Liver (tissue), 9 donors: ENCODE measurements around the gene AUH. TPM values are rescaled to one million over a fixed set of nuclear protein-coding genes. Genes with fewer than 3 reads are reported as not detected.
A peak's percentile ranks its signal among the peaks of the same experiment; 100 is the strongest.

Source experiments
- DNase-seq: peaks from one replicate; pipeline ENCODE4 v3.0.0-alpha.2; 2017; ENCODE audit warnings: low spot score
- H3K27ac ChIP-seq, 2 donors: one replicate each; pipeline ENCODE4 v1.7.0; 2013; ENCODE audit warnings: inconsistent platforms in 2 of 2, low read length in 2 of 2, control low read depth in 1 of 2, low read depth in 1 of 2, mild to moderate bottlenecking in 1 of 2
- H3K27me3 ChIP-seq, 4 donors: one replicate each; pipeline versions ENCODE4 v1.6.1 to v1.7.0; 2013; ENCODE audit warnings: low read length in 3 of 4, inconsistent platforms in 1 of 4, mild to moderate bottlenecking in 1 of 4, moderate library complexity in 1 of 4; ENCODE audit not compliant: control insufficient read depth in 4 of 4, insufficient read depth in 4 of 4
- H3K36me3 ChIP-seq, 4 donors: one replicate each; pipeline versions ENCODE4 v1.6.1 to v1.7.0; 2013; ENCODE audit warnings: low read length in 3 of 4, mild to moderate bottlenecking in 3 of 4, low read depth in 1 of 4, moderate library complexity in 1 of 4; ENCODE audit not compliant: control insufficient read depth in 4 of 4, insufficient read depth in 3 of 4
- H3K4me1 ChIP-seq, 4 donors: one replicate each; pipeline versions ENCODE4 v1.6.1 to v1.7.0; 2013; ENCODE audit warnings: low read length in 3 of 4, mild to moderate bottlenecking in 3 of 4, moderate library complexity in 1 of 4; ENCODE audit not compliant: control insufficient read depth in 4 of 4, insufficient read depth in 4 of 4
- H3K4me3 ChIP-seq, 3 donors: one replicate each; pipeline versions ENCODE4 v1.6.1 to v1.7.0; 2013; ENCODE audit warnings: low read length in 3 of 3, control low read depth in 1 of 3, low read depth in 1 of 3, mild to moderate bottlenecking in 1 of 3
- H3K9ac ChIP-seq, 2 donors: one replicate each; pipeline ENCODE4 v1.7.0; 2013; ENCODE audit warnings: low read length in 2 of 2, mild to moderate bottlenecking in 2 of 2, moderate library complexity in 2 of 2, control low read depth in 1 of 2, low read depth in 1 of 2
- H3K9me3 ChIP-seq, 4 donors: one replicate each; pipeline versions ENCODE4 v1.6.1 to v1.7.0; 2013; ENCODE audit warnings: low read length in 3 of 4; ENCODE audit not compliant: control insufficient read depth in 4 of 4
- ATF3 ChIP-seq: IDR thresholded peaks from 2 replicates; pipeline ENCODE4 v1.6.1; 2016; ENCODE audit warnings: antibody characterized with exemption
- CTCF ChIP-seq: fragments of 150-350 bp; IDR thresholded peaks from 2 replicates; pipeline ENCODE4 v1.5.1; 2017; ENCODE audit warnings: improper control_type of control experiment, low read depth, low read length; ENCODE audit not compliant: missing input control
- EGR1 ChIP-seq, 2 donors: IDR thresholded peaks; 2 replicates each; pipeline ENCODE4 v1.6.1; 2016 to 2018; ENCODE audit warnings: antibody characterized with exemption in 2 of 2, low read depth in 2 of 2
- FOXA1 ChIP-seq: IDR thresholded peaks from 2 replicates; pipeline ENCODE4 v1.6.1; 2016; ENCODE audit warnings: antibody characterized with exemption
- FOXA2 ChIP-seq: IDR thresholded peaks from 2 replicates; pipeline ENCODE4 v1.6.1; 2016; ENCODE audit warnings: antibody characterized with exemption
- GABPA ChIP-seq, 2 donors: IDR thresholded peaks in 1 of 2; conservative IDR thresholded peaks in 1 of 2; 2 replicates each; pipeline ENCODE4 v1.6.1; 2016; ENCODE audit warnings: antibody characterized with exemption in 2 of 2, mild to moderate bottlenecking in 1 of 2, moderate library complexity in 1 of 2
- HNF4A ChIP-seq, 2 donors: conservative IDR thresholded peaks; 2 replicates each; pipeline ENCODE4 v1.6.1; 2016; ENCODE audit warnings: antibody characterized with exemption in 2 of 2, mild to moderate bottlenecking in 2 of 2
- HNF4G ChIP-seq: IDR thresholded peaks from 2 replicates; pipeline ENCODE4 v1.6.1; 2016; ENCODE audit warnings: antibody characterized with exemption
- JUND ChIP-seq, 2 donors: IDR thresholded peaks; 2 replicates each; pipeline ENCODE4 v1.6.1; 2016; ENCODE audit warnings: antibody characterized with exemption in 2 of 2
- MAX ChIP-seq: IDR thresholded peaks from 2 replicates; pipeline ENCODE4 v1.6.1; 2016; ENCODE audit warnings: antibody characterized with exemption
- NR2F2 ChIP-seq: IDR thresholded peaks from 2 replicates; pipeline ENCODE4 v1.6.1; 2016; ENCODE audit warnings: antibody characterized with exemption
- RAD21 ChIP-seq, 2 donors: IDR thresholded peaks; 2 replicates each; pipeline ENCODE4 v1.6.1; 2016; ENCODE audit warnings: antibody characterized with exemption in 2 of 2, mild to moderate bottlenecking in 2 of 2
- REST ChIP-seq: IDR thresholded peaks from 2 replicates; pipeline ENCODE4 v1.6.1; 2016; ENCODE audit warnings: antibody characterized with exemption, mild to moderate bottlenecking
- RXRA ChIP-seq, 2 donors: IDR thresholded peaks; 2 replicates each; pipeline ENCODE4 v1.6.1; 2017 to 2018; ENCODE audit warnings: antibody characterized with exemption in 2 of 2, mild to moderate bottlenecking in 1 of 2
- SP1 ChIP-seq: IDR thresholded peaks from 2 replicates; pipeline ENCODE4 v1.6.1; 2018; ENCODE audit warnings: antibody characterized with exemption, mild to moderate bottlenecking
- TAF1 ChIP-seq: conservative IDR thresholded peaks from 2 replicates; pipeline ENCODE4 v1.6.1; 2016; ENCODE audit warnings: antibody characterized with exemption, mild to moderate bottlenecking
- YY1 ChIP-seq: IDR thresholded peaks from 2 replicates; pipeline ENCODE4 v1.6.1; 2016; ENCODE audit warnings: antibody characterized with exemption, mild to moderate bottlenecking
- ZBTB33 ChIP-seq: IDR thresholded peaks from 2 replicates; pipeline ENCODE4 v1.6.1; 2016; ENCODE audit warnings: antibody characterized with exemption
- WGBS: extraction: QIAGEN DNeasy Blood & Tissue Kit; methylation state at CpG from one replicate; pipeline ENCODE4 v1.1.7; 2013; 5-methylcytosine and 5-hydroxymethylcytosine counted together
- polyA plus RNA-seq, 2 donors: library from polyadenylated mRNA; stranded (reverse) in 1 of 2; unstranded in 1 of 2; fragments of 200-250 nt in 1 of 2; fragments of >200 nt in 1 of 2; fragmentation: Nextera tagmentation in 1 of 2; extraction: Ambion mirVana in 1 of 2; gene quantifications; one replicate each; pipeline versions ENCODE4 v1.2.1 to v1.2.3, GENCODE V29; 2013 to 2015
- total RNA-seq, 2 donors: library from RNA; depleted of rRNA; stranded (reverse); fragments of >200 nt; gene quantifications; one replicate each; pipeline ENCODE4 v1.2.3, GENCODE V29; 2014
- donor health status: healthy.
- donor health status: healthy.
- donor health status: healthy.
- donor health status: healthy.
- donor health status: healthy.

The AUH gene
- total and polyA plus RNA-seq, 4 donors, result 12.1 to 30.0 (median 24.9) TPM

GRCh38 chr9:91285729-91286353 lies 75.9 kb downstream of the AUH start:
- no peak for DNase-seq
- no peaks in the 10 kb centered on the region for H3K9me3 ChIP-seq
- no peaks in the 10 kb centered on the region for H3K4me1 ChIP-seq
- peaks cover 0 to 5% (median 2%) of the 10 kb centered on the region in 4 donors for H3K36me3 ChIP-seq
- H3K27ac ChIP-seq, result no peak overlapping the region
- no peaks in the 10 kb centered on the region for H3K27me3 ChIP-seq
- H3K9ac ChIP-seq, result no peak overlapping the region
- TF ChIP-seq FOXA1, result no peak
- no peak for TF ChIP-seq HNF4A (conservative IDR thresholded peaks at IDR 0.05)
- no peak for TF ChIP-seq CTCF
- TF ChIP-seq HNF4G, result no peak
- TF ChIP-seq MAX, result no peak
- TF ChIP-seq ZBTB33, result no peak
- no peak for TF ChIP-seq GABPA (IDR thresholded peaks at IDR 0.05 in 1 of 2, conservative IDR thresholded peaks at IDR 0.05 in 1 of 2)
- TF ChIP-seq JUND (IDR thresholded peaks at IDR 0.05), result peak in 1 of 2 donors; percentile 9
- 63% methylated on average over 6 of the region's 6 CpGs for WGBS
- H3K4me3 ChIP-seq, result no peak overlapping the region

GRCh38 chr9:91282292-91282691 lies 79.4 kb downstream of the AUH start:
- no peaks in the 10 kb centered on the region for H3K4me1 ChIP-seq
- no peaks in the 10 kb centered on the region for H3K9me3 ChIP-seq
- no peak overlapping the region for H3K27ac ChIP-seq
- H3K27me3 ChIP-seq, result no peaks in the 10 kb centered on the region
- no peak overlapping the region for H3K9ac ChIP-seq
- TF ChIP-seq CTCF (no peak), GABPA (IDR thresholded peaks at IDR 0.05 in 1 of 2, conservative IDR thresholded peaks at IDR 0.05 in 1 of 2) (no peak), RAD21 (IDR thresholded peaks at IDR 0.05) (no peak), HNF4A (conservative IDR thresholded peaks at IDR 0.05) (no peak), JUND (IDR thresholded peaks at IDR 0.05) (no peak), FOXA2 (no peak), RXRA (IDR thresholded peaks at IDR 0.05) (no peak), NR2F2 (no peak), ZBTB33 (no peak), EGR1 (IDR thresholded peaks at IDR 0.05; ENCODE audit: low read depth in 2 of 2) (no peak), YY1 (no peak), ATF3 (no peak), SP1 (no peak), HNF4G (no peak), REST (no peak), FOXA1 (no peak), MAX (no peak), TAF1 (no peak)
- no peak overlapping the region for H3K4me3 ChIP-seq
- 98% methylated on average over 3 of the region's 3 CpGs for WGBS
- no peak for DNase-seq
- H3K36me3 ChIP-seq, result no peaks in the 10 kb centered on the region
